SIG-M5 treated with dmso at 0.1 percent for 504 hours (cell line): ENCODE measurements around the gene TXNDC15.
A peak's percentile ranks its signal among the peaks of the same experiment; 100 is the strongest.
"Not testable (repeated sequence)": the region's sequence is repeated elsewhere in the genome, so short reads cannot be mapped to it uniquely, and the experiment has no call there.

Source experiments
- DNase-seq: peaks from one replicate; lab custom pipeline; 2025; ENCODE audit not compliant: unreplicated experiment; lab: John Stamatoyannopoulos, UW

The TXNDC15 gene, protein sequence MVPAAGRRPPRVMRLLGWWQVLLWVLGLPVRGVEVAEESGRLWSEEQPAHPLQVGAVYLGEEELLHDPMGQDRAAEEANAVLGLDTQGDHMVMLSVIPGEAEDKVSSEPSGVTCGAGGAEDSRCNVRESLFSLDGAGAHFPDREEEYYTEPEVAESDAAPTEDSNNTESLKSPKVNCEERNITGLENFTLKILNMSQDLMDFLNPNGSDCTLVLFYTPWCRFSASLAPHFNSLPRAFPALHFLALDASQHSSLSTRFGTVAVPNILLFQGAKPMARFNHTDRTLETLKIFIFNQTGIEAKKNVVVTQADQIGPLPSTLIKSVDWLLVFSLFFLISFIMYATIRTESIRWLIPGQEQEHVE

DNA sequence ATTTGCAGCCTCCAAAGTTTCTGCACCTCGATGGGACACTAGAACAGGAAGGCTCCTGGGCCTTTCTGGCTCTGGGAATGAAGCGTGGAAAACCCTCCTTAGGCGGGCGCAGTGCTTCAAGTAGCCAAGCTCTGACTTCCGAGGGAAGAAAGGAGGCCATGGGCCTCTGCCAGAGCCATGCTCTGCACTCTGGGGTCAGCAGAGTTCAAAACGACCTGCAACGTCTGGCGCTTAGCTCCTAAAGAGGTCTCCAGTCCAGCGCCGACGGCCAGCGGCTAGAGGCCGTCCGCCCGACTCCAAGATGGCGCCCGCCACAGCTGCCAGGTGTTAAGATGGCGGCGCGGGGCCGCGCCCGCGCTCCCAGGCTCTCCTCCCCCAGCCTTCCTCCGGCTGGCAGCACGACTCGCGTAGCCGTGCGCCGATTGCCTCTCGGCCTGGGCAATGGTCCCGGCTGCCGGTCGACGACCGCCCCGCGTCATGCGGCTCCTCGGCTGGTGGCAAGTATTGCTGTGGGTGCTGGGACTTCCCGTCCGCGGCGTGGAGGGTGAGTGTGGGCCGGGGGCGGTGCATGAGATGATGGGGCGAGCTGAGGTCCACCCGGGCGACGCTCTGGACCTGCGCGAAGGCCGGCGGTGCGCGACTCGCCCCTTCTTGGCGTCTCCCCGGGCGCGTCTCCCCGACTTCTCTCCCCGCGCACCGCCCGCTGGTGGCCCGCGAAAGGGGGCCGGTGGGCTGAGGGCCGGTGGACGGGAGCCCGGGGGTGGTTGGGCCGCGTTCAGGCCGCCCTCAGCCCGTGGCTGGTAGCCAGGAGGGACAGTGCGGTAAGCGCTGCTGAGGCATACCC, at the start of gene TXNDC15:
Gene TXNDC15, plus strand, starts transcription at position 385 of the 844 bp plus-strand sequence. Its CDS starts 57 bp downstream, at position 442.
- DNase-seq = peak; percentile 77

DNA sequence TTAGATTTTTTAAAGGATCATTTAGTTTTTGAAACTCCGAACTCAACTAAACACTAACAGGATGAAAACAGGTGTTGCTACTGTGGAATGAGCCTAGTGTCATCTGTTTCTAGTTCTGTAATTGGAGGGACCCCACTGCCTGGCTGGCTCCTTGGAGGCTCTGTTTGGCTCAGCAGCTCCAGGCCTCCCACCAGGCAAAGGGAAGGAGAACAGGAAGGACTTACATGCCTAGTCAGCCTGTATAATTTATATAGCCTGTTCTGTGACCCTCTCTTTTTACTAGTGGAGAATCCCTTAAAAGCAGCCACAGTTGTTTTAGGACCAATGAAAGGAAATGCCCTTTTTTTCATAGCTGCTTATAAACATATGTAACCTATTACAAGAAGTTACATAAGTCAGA, 49.5 kb upstream of the TXNDC15 start:
- no peak for DNase-seq

DNA sequence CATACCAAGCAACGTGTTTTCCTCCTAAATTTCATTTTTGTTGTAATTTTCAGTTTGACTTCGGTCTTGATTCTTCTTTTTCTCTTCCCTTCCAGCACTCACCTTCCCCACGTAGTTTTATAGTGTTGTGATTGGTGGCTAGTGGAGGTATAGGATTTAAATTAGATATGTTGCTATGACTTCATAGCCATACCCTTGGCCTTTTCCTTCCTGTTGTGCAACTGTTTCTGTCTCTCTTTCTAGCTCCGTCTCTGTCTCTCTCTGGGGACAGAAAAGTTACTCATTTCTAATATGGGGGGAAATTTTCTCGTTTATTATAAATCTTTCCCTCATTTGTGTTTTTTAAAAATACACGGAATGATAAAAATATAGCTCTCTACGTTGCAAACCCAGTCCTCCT, 49.0 kb upstream of the TXNDC15 start:
- no peak for DNase-seq

DNA sequence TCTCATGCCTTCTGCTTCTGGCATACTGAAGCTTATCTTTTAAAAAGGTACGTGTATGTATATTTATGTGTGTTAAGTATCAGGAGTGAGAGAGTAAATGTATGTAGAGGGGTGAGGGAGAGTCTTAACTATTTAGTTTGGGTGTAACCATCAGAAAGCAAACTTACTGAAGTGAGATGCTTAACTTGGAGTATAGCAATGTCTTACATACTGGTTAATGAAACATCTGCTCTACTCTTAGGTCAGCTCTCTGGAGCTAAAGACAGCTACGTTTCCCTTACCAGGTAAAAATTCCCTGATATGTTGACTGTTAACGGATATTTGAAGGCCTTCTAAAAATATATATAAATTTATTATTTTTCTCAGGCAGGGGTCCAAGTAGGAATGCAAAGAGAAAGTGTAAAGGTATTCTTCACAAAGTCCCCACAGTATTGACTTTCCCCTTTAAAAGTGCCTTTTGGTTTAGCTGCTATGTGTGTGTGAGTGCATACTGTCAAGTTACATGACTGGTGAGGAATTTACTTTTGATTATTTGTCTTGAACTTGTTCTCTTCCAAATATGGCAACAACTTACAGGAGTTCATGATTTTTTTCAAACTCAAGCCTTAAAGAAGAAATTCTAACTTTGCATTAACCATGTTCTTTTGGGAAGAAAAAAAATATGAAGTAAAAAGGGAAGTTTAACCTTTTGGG, 40.7 kb upstream of the TXNDC15 start:
- DNase-seq = no peak

DNA sequence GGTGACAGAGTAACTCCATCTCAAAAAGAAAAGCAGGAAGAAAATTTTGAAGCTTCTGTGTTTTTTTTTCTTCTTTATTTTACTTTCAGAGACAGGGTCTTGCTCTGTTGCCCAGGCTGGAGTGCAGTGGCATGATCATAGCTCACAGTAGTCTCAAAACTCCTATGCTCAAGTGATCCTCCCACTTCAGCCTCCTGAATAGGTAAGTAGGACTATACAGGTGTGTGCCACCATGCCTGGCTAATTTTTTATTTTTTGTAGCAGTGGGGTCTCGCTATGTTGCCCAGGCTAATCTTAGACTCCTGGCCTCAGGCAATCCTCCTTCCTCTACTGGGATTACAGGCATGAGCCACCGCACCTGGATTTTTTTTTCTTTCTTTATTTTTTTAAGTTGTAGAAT, 38.5 kb upstream of the TXNDC15 start:
- no peak for DNase-seq

DNA sequence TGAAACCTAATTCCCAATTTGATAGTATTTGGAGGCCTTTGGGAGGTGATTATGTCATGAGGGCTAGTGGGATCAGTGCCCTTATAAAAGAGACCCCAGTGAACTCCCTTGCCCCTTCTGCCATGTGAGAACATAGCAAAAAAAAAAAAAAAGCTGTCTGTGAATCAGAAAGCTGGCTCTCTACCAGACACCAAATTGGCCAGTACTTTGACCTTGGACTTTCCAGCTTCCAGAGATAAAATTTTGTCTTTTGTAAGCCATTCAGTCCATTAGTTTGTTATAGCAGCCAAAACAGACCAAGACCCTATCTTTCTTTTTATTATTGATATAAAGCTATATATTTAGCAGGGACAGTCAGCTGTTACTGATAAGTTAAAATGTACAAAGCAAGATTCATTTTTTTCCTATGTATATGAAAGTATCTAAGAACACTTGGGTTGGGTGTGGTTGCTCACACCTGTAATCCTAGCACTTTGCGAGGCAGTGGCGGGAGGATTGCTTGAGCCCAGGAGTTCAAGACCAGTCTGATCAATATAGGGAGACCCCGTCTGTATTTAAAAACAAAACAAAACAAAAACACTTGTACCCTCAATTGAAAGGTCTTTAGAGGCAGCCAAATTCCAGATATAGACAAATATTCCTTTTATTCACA, 36.5 kb upstream of the TXNDC15 start:
- no peak for DNase-seq

DNA sequence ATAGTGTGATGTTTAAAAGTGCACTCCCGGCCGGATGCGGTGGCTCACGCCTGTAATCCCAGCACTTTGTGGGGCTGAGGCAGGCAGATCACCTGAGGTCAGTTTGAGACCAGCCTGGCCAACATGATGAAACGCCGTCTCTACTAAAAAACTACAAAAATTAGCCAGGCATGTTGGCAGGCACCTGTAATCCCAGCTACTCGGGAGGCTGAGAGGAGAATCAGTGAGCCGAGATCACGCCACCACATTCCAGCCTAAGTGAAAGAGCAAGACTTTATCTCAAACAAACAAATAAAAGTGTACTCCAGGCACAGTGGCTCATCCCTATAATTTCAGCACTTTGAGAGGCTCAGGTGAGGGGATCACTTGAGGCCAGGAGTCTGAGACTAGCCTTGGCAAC, 35.8 kb upstream of the TXNDC15 start:
- not testable (repeated sequence) for DNase-seq

DNA sequence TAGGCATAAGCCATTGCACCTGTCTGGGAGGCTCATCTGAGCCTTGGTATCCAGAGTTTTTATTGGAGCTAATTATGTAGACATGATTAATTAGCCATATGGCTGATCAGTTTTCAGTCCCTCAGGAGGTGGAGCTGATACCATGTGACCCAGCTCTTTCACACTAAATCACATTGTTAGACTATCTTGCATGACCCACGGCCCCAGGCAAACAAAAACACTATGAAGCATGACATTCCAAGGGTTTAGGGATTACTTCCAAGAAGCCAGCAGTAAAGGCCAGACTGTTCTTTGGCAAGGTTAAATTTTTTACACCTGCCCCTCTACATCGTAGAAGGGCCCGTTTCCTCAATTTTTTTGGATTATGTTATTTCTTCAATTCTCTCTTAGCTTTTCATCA, 33.4 kb upstream of the TXNDC15 start:
- no peak for DNase-seq

DNA sequence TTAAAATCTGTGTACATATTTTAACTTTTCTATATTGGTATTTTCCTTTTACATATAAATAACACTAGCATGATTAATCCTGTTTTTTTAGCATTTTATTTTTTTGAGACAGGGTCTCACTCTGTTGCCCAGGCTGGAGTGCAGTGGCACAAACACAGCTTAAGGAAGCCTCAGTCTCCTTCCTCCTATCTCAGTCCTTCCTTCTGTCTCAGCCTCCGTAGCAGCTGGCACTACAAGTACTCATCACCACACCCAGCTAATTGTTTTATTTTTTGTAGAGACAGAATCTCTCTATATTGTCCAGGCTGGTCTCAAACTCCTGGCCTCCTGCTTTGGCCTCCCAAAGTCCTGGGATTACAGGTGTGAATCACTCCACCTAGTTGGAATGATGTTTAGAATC, 29.9 kb upstream of the TXNDC15 start:
- no peak for DNase-seq

DNA sequence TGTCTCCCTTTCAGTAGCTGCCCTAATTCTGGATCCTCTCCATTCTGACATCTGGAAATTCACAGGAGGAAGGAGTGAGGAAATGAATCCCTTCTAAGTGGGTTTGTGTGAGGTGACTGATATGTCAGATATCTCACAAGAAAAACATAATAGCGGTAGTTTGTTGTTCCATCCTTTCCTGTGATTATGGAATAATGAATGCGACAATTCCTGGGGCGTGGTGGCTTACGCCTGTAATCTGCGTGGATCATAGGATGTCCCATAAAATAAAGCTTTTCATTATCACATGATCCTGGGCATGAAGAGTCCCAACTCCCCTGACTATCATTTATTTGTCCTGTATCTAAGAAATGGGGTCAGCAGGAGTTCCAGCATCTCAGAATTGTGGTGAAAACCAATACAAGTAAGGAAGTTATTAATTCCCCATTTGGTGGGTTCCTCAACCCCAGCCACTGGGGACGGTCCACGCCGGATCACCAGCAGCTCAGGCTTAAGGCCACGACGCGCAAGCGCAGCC, 28.8 kb upstream of the TXNDC15 start:
- DNase-seq = no peak

DNA sequence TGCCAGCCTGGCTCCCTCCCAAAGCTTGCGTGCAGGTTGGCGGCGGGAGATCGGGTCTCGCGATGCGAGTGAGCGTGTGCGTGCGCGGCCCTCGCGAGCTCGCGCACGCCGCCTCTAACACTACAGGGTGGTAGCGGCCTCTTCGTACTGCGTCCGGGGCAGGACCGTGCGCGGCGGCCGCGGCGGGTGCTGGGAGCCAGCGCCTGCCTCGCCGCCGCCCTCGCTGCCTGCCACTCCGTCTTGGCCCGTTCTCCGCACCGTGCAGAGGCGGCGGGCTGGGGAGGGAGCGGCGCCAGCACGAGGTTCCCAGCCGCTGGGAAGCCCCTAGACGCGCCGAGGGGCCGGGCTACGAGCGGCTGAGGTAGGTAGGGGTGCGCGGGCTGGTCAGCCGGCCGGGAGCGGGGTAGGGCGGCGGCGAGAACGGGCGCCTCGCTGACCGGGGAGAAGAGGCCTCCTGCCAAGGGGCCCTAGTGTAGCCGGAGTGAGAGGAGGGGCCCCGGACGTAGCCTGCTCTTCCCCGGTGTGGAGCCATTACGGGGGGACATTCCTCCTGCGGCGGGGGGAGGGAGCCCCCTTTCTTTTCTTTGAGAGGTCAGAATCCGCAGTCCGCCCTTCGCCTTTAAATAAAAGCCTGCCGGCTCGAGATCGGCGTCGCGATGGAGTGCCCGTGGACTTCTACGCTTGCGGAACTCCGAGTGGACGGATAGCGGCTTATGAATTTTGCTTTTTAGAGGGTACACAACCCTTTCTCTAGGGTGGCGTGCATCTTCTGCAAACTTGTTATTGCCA, 28.1 kb upstream of the TXNDC15 start, which contains the start of gene C5orf24:
Gene C5orf24, plus strand, starts transcription at position 117 of the 789 bp plus-strand sequence. CDS start 8,933 bp downstream, outside the sequence.
- peak; percentile 94 for DNase-seq

DNA sequence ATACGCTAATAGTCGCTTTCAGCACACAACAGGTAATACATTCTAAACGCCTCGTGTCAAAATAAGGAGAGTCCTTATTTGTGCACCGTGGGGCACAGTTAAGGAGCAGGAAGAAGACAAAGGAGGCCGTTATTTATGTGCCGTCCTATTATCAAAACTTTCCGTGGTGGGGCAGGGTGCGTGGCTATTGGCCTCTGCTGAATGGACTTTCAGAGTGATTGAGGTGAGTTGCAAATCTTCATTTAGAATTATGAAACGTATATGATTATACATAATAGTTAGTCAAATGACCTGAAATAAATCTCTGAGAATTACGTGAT, 27.6 kb upstream of the TXNDC15 start:
- DNase-seq = peak; percentile 55

DNA sequence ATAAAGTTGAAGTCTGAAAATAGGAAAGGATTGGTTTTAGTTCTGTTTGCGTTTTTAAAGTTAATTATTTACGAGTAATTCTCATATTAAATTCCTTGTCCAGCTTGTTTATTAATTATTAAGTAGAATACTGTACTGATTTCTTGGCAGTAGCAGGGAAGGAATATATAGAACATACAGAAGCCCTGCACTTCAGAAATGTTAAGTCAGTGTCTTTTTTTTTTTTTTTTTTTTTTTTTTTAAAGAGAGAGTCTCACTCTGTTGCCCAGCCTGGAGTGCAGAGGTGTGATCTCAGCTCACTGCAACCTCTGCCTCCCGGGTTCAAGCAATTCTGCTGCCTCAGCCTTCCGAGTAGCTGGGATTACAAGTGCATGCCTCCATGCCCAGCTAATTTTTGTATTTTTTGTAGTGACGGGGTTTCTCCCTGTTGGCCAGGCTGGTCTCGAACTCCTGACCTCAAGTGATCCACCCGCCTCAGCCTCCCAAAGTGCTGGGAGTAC, 24.7 kb upstream of the TXNDC15 start:
- DNase-seq = not testable (repeated sequence)

DNA sequence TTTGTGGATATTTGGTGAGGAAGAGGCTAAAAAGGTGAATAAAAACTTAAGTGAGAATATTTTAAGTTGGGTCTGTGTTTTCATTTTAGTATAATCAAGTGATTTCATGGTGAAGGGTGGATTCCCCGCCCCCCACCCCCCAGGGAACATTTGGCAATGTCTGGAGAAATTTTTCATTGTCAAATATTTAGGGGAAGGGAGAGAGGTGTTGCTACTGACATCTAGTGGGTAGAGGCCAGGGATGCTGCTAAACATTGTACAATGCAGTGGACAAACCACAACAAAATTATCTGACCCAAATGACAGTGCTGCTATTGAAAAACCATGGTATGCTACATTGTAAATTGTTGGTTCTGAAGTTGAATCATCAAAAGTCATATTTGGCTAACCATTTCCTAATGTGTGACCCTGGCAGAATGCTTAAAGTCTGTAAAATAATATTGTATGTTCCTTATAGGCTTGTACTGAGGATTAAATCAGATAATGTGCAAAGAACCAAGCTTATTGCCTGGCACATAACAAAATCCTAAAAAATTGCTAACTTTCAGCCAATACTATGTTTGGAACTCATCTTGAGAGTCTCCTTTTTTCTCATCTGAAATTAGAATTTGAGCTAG, 22.8 kb upstream of the TXNDC15 start:
- DNase-seq = peak; percentile 54

DNA sequence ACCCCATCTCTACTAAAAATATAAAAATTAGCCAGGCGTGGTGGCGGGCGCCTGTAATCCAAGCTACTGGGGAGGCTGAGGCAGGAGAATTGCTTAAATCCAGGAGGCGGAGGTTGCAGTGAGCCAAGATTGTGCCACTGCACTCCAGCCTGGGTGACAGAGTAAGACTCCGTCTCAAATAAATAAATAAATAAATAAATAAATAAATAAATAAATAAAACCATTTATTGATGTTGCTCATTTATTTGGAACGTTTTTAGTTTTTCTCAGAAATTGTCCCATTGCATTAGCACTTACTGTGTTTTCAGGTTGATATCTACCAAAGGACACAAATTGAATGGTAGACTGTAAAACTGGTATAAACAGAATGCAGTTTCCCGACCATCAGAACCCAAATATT, 17.7 kb upstream of the TXNDC15 start:
- DNase-seq = not testable (repeated sequence)

DNA sequence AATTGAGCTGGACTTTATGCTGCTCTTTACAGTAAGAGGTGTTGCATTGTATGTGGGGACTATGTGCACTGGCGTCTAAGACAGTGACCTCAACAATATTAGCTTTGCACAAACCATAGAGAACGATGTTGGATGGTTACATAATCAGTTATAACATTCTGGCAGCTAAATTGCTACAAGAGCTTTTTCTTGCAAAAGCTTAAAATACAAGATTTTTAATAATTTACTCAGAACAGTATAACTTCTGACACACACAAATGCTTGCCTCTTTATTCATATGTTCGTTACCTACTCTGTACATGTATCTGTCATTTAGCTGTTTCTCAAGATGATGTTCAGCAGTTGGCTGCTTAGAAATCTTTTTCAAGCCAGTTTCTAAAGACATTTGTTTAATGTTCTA, 16.8 kb upstream of the TXNDC15 start:
- no peak for DNase-seq

DNA sequence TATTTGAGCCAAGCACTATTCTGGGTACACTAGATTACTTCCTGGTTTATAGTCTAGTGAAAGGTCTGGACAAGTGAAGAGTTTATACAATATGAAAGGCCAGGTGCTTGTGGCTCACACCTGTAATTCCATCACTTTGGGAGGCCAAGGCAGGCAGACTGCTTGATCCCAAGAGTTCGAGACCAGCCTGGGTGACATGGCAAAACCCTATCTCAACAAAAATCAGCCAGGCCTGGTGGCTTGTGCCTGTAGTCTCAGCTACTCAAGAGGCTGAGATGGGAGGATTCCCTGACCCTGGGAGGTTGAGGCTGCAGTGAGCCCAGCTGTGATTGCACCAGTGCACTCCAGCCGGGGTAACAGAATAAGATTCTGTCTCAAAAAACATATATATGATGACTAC, 9.5 kb upstream of the TXNDC15 start:
- no peak for DNase-seq

DNA sequence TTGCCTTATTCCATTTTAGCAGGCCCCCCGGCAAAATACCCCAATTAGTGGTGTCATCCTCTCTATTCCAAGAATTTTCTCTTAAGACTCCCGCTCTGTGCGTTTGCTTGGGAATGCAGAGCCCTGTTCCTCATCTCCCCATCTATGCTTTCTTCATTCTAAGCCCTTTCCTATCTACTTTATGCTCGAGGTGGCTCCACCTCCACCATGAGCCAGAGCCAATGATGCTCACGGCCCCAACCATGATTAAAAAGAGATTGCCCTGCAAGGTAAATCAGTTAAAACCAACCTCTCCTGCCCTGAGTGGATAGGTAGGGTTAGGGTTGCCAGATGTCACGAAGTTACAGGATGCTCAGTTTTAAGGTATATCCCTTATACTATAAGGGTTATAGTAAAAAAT, 677 bp upstream of the TXNDC15 start:
- no peak for DNase-seq

DNA sequence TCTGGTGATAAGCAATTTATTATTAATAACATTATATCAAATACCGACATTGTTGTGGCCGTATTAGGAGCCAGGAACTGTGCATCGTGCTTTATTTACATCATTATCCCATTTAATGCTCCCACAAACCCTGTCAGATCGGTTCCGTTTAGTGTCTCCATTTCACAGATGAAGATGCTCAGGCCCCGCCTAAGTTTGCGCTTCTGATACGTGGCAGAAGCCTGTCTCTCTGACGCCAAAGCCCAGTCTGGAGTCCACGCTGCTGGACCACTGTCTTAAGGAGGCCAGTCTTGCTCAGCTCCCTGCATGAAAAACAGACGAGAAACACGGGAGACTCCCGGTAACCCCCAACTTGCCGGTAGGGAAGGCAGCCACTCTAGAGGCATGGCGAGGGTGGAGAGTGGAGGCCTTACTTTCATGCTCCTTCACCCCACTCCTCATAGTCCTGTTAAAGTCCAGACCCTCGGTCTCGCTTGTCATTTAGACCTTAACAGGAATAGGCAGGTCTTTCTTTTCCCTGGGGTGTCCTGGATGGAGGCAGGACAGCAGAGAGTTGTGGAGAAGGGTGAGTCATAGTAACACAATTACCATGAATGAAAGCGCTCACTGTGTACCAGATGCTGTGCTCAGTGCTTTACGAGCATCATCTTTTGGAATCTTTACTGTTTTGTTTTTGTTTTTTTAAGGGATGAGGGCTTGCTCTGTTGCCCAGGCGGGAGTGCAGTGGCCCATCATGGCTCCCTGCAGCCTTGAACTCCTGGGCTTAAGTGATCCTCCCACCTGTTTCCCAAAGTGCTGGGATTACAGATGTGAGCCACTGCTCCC, 872 bp downstream of the TXNDC15 start:
- DNase-seq = peak; percentile 34
